Central memory CD8-positive, alpha-beta T cell (primary cell): ENCODE measurements around the gene YES1.
"Not testable (repeated sequence)": the region's sequence is repeated elsewhere in the genome, so short reads cannot be mapped to it uniquely, and the experiment has no call there.

Source experiments
- ATAC-seq: fragments of 150-1000 bp; cut with Tn5 transposase; replicated peaks from 2 replicates; pipeline ENCODE4 v1.10.0; 2022; ENCODE audit warnings: mild to moderate bottlenecking, moderate FRiP score, moderate number of reproducible peaks; ENCODE audit not compliant: poor library complexity, severe bottlenecking; ENCODE audit errors: extremely low read depth
- DNase-seq, 2 donors: peaks; one replicate each; pipeline ENCODE4 v3.0.0; 2021; ENCODE audit warnings: low spot score in 2 of 2
- H3K27ac Mint-ChIP-seq: one replicate; pipeline ENCODE4 v1.8.0; 2022; ENCODE audit warnings: low read depth, mild to moderate bottlenecking, moderate library complexity, mixed read lengths
- H3K27me3 Mint-ChIP-seq: one replicate; pipeline ENCODE4 v1.8.0; 2022; ENCODE audit warnings: mixed read lengths
- H3K36me3 Mint-ChIP-seq: one replicate; pipeline ENCODE4 v1.8.0; 2022; ENCODE audit warnings: mild to moderate bottlenecking, moderate library complexity, mixed read lengths; ENCODE audit not compliant: insufficient read depth
- H3K4me1 Mint-ChIP-seq: one replicate; pipeline ENCODE4 v1.8.0; 2022; ENCODE audit warnings: mixed read lengths
- H3K4me3 Mint-ChIP-seq: one replicate; pipeline ENCODE4 v1.8.0; 2022; ENCODE audit warnings: mild to moderate bottlenecking, moderate library complexity, mixed read lengths
- H3K9me3 Mint-ChIP-seq: one replicate; pipeline ENCODE4 v1.8.0; 2022; ENCODE audit warnings: mixed read lengths

Gene YES1

GRCh38 chr18:706405-706804 is 105.6 kb downstream of the YES1 start:
- Mint-ChIP-seq H3K27me3 (no peaks in the 10 kb centered on the region), H3K4me3 (no peak overlapping the region), H3K27ac (no peak overlapping the region), H3K36me3 (peaks cover 16% of the 10 kb centered on the region), H3K4me1 (peaks cover 38% of the 10 kb centered on the region), H3K9me3 (no peaks in the 10 kb centered on the region)
- ATAC-seq = no peak
- no peak for DNase-seq

- H3K4me1 Mint-ChIP-seq = peaks cover 16% of the 10 kb centered on the region
- H3K27ac Mint-ChIP-seq = no peak overlapping the region
- peaks cover 18% of the 10 kb centered on the region for H3K36me3 Mint-ChIP-seq
- no peaks in the 10 kb centered on the region for H3K27me3 Mint-ChIP-seq
- DNase-seq (no peak), ATAC-seq (no peak)
- H3K4me3 Mint-ChIP-seq = no peak overlapping the region
- no peaks in the 10 kb centered on the region for H3K9me3 Mint-ChIP-seq
Measured at GRCh38 chr18:703213-703967, 108.7 kb downstream of the YES1 start.

GRCh38 chr18:697800-698199 is 114.2 kb downstream of the YES1 start:
- H3K27ac Mint-ChIP-seq = no peak overlapping the region
- ATAC-seq = no peak
- peaks cover 12% of the 10 kb centered on the region for H3K36me3 Mint-ChIP-seq
- no peaks in the 10 kb centered on the region for H3K27me3 Mint-ChIP-seq
- DNase-seq = no peak
- no peaks in the 10 kb centered on the region for H3K9me3 Mint-ChIP-seq
- no peaks in the 10 kb centered on the region for H3K4me1 Mint-ChIP-seq
- no peak overlapping the region for H3K4me3 Mint-ChIP-seq

GRCh38 chr18:697012-697411 is 115.0 kb downstream of the YES1 start:
- Mint-ChIP-seq H3K9me3 (no peaks in the 10 kb centered on the region), H3K4me3 (no peak overlapping the region), H3K4me1 (no peaks in the 10 kb centered on the region), H3K36me3 (peaks cover 14% of the 10 kb centered on the region), H3K27me3 (no peaks in the 10 kb centered on the region), H3K27ac (no peak overlapping the region)
- DNase-seq (no peak), ATAC-seq (no peak)

- Mint-ChIP-seq H3K27ac (peak overlapping the region; percentile 49), H3K4me1 (no peaks in the 10 kb centered on the region), H3K36me3 (peaks cover 10% of the 10 kb centered on the region), H3K9me3 (no peaks in the 10 kb centered on the region), H3K27me3 (no peaks in the 10 kb centered on the region), H3K4me3 (no peak overlapping the region)
- no peak for DNase-seq
- ATAC-seq = no peak
Measured at GRCh38 chr18:693466-694187, 118.4 kb downstream of the YES1 start.

- peaks cover 8% of the 10 kb centered on the region for H3K36me3 Mint-ChIP-seq
- no peak overlapping the region for H3K4me3 Mint-ChIP-seq
- ATAC-seq (no peak), DNase-seq (no peak)
- no peaks in the 10 kb centered on the region for H3K27me3 Mint-ChIP-seq
- no peaks in the 10 kb centered on the region for H3K4me1 Mint-ChIP-seq
- H3K27ac Mint-ChIP-seq = no peak overlapping the region
- H3K9me3 Mint-ChIP-seq = no peaks in the 10 kb centered on the region
Measured at GRCh38 chr18:692824-693223, 119.2 kb downstream of the YES1 start.

GRCh38 chr18:688323-688722 is 123.7 kb downstream of the YES1 start:
- no peak overlapping the region for H3K4me3 Mint-ChIP-seq
- ATAC-seq (no peak), DNase-seq (no peak)
- no peaks in the 10 kb centered on the region for H3K27me3 Mint-ChIP-seq
- H3K27ac Mint-ChIP-seq = no peak overlapping the region
- H3K36me3 Mint-ChIP-seq = peaks cover 6% of the 10 kb centered on the region
- H3K4me1 Mint-ChIP-seq = no peaks in the 10 kb centered on the region
- no peaks in the 10 kb centered on the region for H3K9me3 Mint-ChIP-seq

GRCh38 chr18:686339-687111 is 125.5 kb downstream of the YES1 start:
- Mint-ChIP-seq H3K27ac (no peak overlapping the region), H3K9me3 (no peaks in the 10 kb centered on the region), H3K27me3 (no peaks in the 10 kb centered on the region), H3K36me3 (peaks cover 6% of the 10 kb centered on the region), H3K4me3 (no peak overlapping the region), H3K4me1 (peaks cover 10% of the 10 kb centered on the region)
- ATAC-seq (no peak), DNase-seq (no peak)

GRCh38 chr18:685438-685837 is 126.6 kb downstream of the YES1 start:
- no peaks in the 10 kb centered on the region for H3K27me3 Mint-ChIP-seq
- no peaks in the 10 kb centered on the region for H3K9me3 Mint-ChIP-seq
- ATAC-seq (no peak), DNase-seq (no peak)
- H3K4me1 Mint-ChIP-seq = peaks cover 12% of the 10 kb centered on the region
- H3K4me3 Mint-ChIP-seq = no peak overlapping the region
- no peak overlapping the region for H3K27ac Mint-ChIP-seq
- peaks cover 6% of the 10 kb centered on the region for H3K36me3 Mint-ChIP-seq

GRCh38 chr18:683531-683930 is 128.5 kb downstream of the YES1 start:
- H3K9me3 Mint-ChIP-seq = no peaks in the 10 kb centered on the region
- H3K27ac Mint-ChIP-seq = no peak overlapping the region
- H3K27me3 Mint-ChIP-seq = no peaks in the 10 kb centered on the region
- peaks cover 8% of the 10 kb centered on the region for H3K36me3 Mint-ChIP-seq
- no peak for DNase-seq
- no peak overlapping the region for H3K4me3 Mint-ChIP-seq
- H3K4me1 Mint-ChIP-seq = peaks cover 12% of the 10 kb centered on the region
- no peak for ATAC-seq

GRCh38 chr18:682833-683232 is 129.2 kb downstream of the YES1 start:
- H3K27me3 Mint-ChIP-seq = no peaks in the 10 kb centered on the region
- peaks cover 8% of the 10 kb centered on the region for H3K36me3 Mint-ChIP-seq
- no peak overlapping the region for H3K4me3 Mint-ChIP-seq
- H3K4me1 Mint-ChIP-seq = peaks cover 12% of the 10 kb centered on the region
- H3K27ac Mint-ChIP-seq = no peak overlapping the region
- ATAC-seq (no peak), DNase-seq (no peak)
- H3K9me3 Mint-ChIP-seq = no peaks in the 10 kb centered on the region

GRCh38 chr18:682416-682815 is 129.6 kb downstream of the YES1 start:
- not testable (repeated sequence) for H3K27ac Mint-ChIP-seq, H3K9me3 Mint-ChIP-seq, H3K36me3 Mint-ChIP-seq, H3K4me3 Mint-ChIP-seq, ATAC-seq, H3K27me3 Mint-ChIP-seq, DNase-seq
- peaks cover 12% of the 10 kb centered on the region for H3K4me1 Mint-ChIP-seq
